HepG2 (cell line): Measurements from ENCODE around the gene KIF2C. TPM values are rescaled to one million over a fixed set of nuclear protein-coding genes. Genes with fewer than 3 reads are reported as not detected.

Experiments
- RBFOX2 ChIP-seq: fragments of 200-400 bp; formaldehyde crosslinking; IDR thresholded peaks from 2 replicates; pipeline ENCODE4 v1.6.1; 2017; ENCODE audit warnings: low read depth, mild to moderate bottlenecking, low read length
- RXRA ChIP-seq: sonication (generic); formaldehyde crosslinking; IDR thresholded peaks from 2 replicates; pipeline ENCODE4 v1.5.1; 2020; ENCODE audit warnings: missing genetic modification reagents
- SIN3A ChIP-seq: IDR thresholded peaks from 2 replicates; pipeline ENCODE4 v1.6.1; 2011; ENCODE audit warnings: low read depth, mild to moderate bottlenecking, control low read depth, low read length, borderline replicate concordance
- ZNF446 ChIP-seq: sonication (generic); formaldehyde crosslinking; IDR thresholded peaks from 2 replicates; pipeline ENCODE4 v1.5.0; 2020; ENCODE audit warnings: mild to moderate bottlenecking, missing genetic modification reagents
- ZNF451 ChIP-seq: sonication (generic); formaldehyde crosslinking; IDR thresholded peaks from 2 replicates; pipeline ENCODE4 v1.5.0; 2020; ENCODE audit warnings: mild to moderate bottlenecking, missing genetic modification reagents
- ZNF615 ChIP-seq: sonication (generic); formaldehyde crosslinking; IDR thresholded peaks from 2 replicates; pipeline ENCODE4 v1.5.0; 2020; ENCODE audit warnings: mild to moderate bottlenecking, missing genetic modification reagents, borderline replicate concordance
- polyA plus RNA-seq, 8 experiments: library from polyadenylated mRNA; depleted of rRNA in 3 of 8; stranded (reverse) in 7 of 8; unstranded in 1 of 8; fragments of >200 nt; fragmentation: Illumina TruSeq in 4 of 8; extraction: Trizol in 4 of 8; gene quantifications; 2 replicates each; pipeline versions ENCODE4 v1.2.1 to v1.2.3, GENCODE V29; 2011 to 2016; ENCODE audit warnings: low read depth in 4 of 8, missing spikeins in 1 of 8, mixed read lengths in 1 of 8; ENCODE audit not compliant: insufficient read depth in 1 of 8
- total RNA-seq, 5 experiments: library from RNA; depleted of rRNA; stranded (reverse); fragments of >200 nt; fragmentation: Illumina TruSeq; extraction: Trizol; gene quantifications; 2 replicates each; pipeline ENCODE4 v1.2.3, GENCODE V29; 2016; ENCODE audit warnings: low read depth in 1 of 5
- TF ChIP-seq, protein P1 (sequence below): IDR thresholded peaks from 2 replicates; pipeline ENCODE4 v1.6.1; 2016; ENCODE audit warnings: low read depth, missing genetic modification reagents, missing compliant biosample characterization
- TF ChIP-seq, protein P2 (sequence below): sonication (generic); formaldehyde crosslinking; conservative IDR thresholded peaks from 2 replicates; pipeline ENCODE4 v1.4.0; 2020; ENCODE audit warnings: missing genetic modification reagents
- TF ChIP-seq, protein P3 (sequence below): sonication (generic); formaldehyde crosslinking; IDR thresholded peaks from 2 replicates; pipeline ENCODE4 v1.5.1; 2020; ENCODE audit warnings: mild to moderate bottlenecking, missing genetic modification reagents, moderate library complexity
- TF ChIP-seq, protein P4 (sequence below): sonication (generic); formaldehyde crosslinking; IDR thresholded peaks from 2 replicates; pipeline ENCODE4 v1.4.0; 2020; ENCODE audit warnings: missing genetic modification reagents, borderline replicate concordance
- TF ChIP-seq, protein P5 (sequence below), 2 experiments: fragments of 450-650 bp in 1 of 2; sonication (generic) in 1 of 2; formaldehyde crosslinking; IDR thresholded peaks; 2 replicates each; pipeline versions ENCODE4 v1.5.0 to v1.8.0; 2020 to 2022; ENCODE audit warnings: mild to moderate bottlenecking in 1 of 2, missing genetic modification reagents in 1 of 2
- TF ChIP-seq, protein P6 (sequence below): sonication (generic); formaldehyde crosslinking; IDR thresholded peaks from 2 replicates; pipeline ENCODE4 v1.5.1; 2020; ENCODE audit warnings: missing genetic modification reagents, mild to moderate bottlenecking, borderline replicate concordance

Gene KIF2C
- total and polyA plus RNA-seq, 2 of the 13 experiments (the other 11 are each of a cell fraction or from before 2014, with no cell fraction given) = 29.7 to 53.7 TPM

DNA sequence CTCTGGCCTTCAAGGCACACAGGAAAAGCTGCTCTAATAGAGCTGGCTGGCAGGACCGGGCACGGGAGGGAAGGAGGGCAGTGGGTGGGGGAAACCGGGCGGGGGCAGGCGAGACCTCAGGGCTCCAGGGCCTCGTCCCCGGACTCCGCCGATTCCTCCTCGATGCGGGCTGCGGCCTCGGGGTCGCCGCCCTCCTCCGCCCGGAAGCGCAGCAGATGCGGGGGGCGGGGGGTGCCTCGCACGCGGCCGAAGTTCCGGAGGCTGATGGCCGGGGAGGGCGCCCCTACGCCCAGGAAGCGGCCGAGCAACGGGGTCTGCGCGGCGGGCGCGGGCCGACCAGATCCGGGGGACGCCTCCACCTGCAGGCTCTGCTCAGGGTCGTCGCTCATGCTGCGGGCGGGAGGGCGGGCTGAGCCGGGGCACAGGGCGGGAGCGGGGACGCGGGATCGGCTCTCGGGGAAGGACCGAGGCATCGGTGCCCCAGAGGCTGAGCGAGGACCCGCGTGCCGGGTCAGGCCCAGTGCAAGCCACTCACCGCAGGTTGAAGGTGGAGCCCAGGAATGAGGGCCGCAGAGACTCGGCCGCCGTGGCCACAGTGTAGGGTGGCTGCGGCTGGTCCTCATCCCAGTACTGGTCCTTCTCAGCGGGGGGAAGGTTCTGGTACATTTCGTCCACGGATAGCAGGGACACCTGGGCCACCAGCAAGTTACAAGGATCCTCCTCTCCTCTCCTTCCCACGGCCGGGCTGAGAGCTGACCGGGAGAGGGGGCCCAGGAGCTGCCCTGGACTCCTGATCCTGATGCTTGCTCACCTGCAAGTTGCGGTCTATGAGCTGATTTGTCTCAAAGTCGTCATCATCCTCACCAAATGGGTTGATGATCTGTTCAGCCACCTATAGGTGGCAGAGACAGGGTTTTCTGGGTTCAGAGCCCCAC lies 44.7 kb downstream of the KIF2C start (continued):
- TF ChIP-seq, protein P1, sequence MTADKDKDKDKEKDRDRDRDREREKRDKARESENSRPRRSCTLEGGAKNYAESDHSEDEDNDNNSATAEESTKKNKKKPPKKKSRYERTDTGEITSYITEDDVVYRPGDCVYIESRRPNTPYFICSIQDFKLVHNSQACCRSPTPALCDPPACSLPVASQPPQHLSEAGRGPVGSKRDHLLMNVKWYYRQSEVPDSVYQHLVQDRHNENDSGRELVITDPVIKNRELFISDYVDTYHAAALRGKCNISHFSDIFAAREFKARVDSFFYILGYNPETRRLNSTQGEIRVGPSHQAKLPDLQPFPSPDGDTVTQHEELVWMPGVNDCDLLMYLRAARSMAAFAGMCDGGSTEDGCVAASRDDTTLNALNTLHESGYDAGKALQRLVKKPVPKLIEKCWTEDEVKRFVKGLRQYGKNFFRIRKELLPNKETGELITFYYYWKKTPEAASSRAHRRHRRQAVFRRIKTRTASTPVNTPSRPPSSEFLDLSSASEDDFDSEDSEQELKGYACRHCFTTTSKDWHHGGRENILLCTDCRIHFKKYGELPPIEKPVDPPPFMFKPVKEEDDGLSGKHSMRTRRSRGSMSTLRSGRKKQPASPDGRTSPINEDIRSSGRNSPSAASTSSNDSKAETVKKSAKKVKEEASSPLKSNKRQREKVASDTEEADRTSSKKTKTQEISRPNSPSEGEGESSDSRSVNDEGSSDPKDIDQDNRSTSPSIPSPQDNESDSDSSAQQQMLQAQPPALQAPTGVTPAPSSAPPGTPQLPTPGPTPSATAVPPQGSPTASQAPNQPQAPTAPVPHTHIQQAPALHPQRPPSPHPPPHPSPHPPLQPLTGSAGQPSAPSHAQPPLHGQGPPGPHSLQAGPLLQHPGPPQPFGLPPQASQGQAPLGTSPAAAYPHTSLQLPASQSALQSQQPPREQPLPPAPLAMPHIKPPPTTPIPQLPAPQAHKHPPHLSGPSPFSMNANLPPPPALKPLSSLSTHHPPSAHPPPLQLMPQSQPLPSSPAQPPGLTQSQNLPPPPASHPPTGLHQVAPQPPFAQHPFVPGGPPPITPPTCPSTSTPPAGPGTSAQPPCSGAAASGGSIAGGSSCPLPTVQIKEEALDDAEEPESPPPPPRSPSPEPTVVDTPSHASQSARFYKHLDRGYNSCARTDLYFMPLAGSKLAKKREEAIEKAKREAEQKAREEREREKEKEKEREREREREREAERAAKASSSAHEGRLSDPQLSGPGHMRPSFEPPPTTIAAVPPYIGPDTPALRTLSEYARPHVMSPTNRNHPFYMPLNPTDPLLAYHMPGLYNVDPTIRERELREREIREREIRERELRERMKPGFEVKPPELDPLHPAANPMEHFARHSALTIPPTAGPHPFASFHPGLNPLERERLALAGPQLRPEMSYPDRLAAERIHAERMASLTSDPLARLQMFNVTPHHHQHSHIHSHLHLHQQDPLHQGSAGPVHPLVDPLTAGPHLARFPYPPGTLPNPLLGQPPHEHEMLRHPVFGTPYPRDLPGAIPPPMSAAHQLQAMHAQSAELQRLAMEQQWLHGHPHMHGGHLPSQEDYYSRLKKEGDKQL (CRISPR knock-in tag) = no peak; the same call in 1 of the 2 replicates
- TF ChIP-seq ZNF446 (CRISPR knock-in tag) (peak; percentile 43), ZNF615 (no peak), SIN3A (no peak), ZNF451 (CRISPR knock-in tag) (peak; percentile 85; the same call in 1 of the 2 replicates), RXRA (CRISPR knock-in tag) (peak; percentile 17; the same call in 1 of the 2 replicates), RBFOX2 (peak; percentile 85)
- TF ChIP-seq, protein P2, sequence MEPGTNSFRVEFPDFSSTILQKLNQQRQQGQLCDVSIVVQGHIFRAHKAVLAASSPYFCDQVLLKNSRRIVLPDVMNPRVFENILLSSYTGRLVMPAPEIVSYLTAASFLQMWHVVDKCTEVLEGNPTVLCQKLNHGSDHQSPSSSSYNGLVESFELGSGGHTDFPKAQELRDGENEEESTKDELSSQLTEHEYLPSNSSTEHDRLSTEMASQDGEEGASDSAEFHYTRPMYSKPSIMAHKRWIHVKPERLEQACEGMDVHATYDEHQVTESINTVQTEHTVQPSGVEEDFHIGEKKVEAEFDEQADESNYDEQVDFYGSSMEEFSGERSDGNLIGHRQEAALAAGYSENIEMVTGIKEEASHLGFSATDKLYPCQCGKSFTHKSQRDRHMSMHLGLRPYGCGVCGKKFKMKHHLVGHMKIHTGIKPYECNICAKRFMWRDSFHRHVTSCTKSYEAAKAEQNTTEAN (CRISPR knock-in tag) = 0 out of 2 replicates have a peak, but pooled peaks have one; percentile 36
- TF ChIP-seq, protein P3, sequence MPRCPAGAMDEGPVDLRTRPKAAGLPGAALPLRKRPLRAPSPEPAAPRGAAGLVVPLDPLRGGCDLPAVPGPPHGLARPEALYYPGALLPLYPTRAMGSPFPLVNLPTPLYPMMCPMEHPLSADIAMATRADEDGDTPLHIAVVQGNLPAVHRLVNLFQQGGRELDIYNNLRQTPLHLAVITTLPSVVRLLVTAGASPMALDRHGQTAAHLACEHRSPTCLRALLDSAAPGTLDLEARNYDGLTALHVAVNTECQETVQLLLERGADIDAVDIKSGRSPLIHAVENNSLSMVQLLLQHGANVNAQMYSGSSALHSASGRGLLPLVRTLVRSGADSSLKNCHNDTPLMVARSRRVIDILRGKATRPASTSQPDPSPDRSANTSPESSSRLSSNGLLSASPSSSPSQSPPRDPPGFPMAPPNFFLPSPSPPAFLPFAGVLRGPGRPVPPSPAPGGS = no peak
- TF ChIP-seq, protein P4, sequence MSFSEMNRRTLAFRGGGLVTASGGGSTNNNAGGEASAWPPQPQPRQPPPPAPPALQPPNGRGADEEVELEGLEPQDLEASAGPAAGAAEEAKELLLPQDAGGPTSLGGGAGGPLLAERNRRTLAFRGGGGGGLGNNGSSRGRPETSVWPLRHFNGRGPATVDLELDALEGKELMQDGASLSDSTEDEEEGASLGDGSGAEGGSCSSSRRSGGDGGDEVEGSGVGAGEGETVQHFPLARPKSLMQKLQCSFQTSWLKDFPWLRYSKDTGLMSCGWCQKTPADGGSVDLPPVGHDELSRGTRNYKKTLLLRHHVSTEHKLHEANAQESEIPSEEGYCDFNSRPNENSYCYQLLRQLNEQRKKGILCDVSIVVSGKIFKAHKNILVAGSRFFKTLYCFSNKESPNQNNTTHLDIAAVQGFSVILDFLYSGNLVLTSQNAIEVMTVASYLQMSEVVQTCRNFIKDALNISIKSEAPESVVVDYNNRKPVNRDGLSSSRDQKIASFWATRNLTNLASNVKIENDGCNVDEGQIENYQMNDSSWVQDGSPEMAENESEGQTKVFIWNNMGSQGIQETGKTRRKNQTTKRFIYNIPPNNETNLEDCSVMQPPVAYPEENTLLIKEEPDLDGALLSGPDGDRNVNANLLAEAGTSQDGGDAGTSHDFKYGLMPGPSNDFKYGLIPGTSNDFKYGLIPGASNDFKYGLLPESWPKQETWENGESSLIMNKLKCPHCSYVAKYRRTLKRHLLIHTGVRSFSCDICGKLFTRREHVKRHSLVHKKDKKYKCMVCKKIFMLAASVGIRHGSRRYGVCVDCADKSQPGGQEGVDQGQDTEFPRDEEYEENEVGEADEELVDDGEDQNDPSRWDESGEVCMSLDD (CRISPR knock-in tag) = peak; percentile 88; the same call in 1 of the 2 replicates
- TF ChIP-seq, protein P5, sequence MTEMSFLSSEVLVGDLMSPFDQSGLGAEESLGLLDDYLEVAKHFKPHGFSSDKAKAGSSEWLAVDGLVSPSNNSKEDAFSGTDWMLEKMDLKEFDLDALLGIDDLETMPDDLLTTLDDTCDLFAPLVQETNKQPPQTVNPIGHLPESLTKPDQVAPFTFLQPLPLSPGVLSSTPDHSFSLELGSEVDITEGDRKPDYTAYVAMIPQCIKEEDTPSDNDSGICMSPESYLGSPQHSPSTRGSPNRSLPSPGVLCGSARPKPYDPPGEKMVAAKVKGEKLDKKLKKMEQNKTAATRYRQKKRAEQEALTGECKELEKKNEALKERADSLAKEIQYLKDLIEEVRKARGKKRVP (CRISPR knock-in tag; IDR thresholded peaks at IDR 0.05) = no peak
- TF ChIP-seq, protein P6, sequence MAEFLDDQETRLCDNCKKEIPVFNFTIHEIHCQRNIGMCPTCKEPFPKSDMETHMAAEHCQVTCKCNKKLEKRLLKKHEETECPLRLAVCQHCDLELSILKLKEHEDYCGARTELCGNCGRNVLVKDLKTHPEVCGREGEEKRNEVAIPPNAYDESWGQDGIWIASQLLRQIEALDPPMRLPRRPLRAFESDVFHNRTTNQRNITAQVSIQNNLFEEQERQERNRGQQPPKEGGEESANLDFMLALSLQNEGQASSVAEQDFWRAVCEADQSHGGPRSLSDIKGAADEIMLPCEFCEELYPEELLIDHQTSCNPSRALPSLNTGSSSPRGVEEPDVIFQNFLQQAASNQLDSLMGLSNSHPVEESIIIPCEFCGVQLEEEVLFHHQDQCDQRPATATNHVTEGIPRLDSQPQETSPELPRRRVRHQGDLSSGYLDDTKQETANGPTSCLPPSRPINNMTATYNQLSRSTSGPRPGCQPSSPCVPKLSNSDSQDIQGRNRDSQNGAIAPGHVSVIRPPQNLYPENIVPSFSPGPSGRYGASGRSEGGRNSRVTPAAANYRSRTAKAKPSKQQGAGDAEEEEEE (CRISPR knock-in tag) = no peak
